HG02973 (cell line): ENCODE results near the gene DNAJA3.
A peak's percentile ranks its signal among the peaks of the same experiment; 100 is the strongest.

Experiments
- ATAC-seq: cut with Tn5 transposase; IDR thresholded peaks from one replicate; pipeline ENCODE4 v1.9.1; 2021; ENCODE audit warnings: moderate library complexity; ENCODE audit not compliant: unreplicated experiment

DNAJA3 gene

DNA sequence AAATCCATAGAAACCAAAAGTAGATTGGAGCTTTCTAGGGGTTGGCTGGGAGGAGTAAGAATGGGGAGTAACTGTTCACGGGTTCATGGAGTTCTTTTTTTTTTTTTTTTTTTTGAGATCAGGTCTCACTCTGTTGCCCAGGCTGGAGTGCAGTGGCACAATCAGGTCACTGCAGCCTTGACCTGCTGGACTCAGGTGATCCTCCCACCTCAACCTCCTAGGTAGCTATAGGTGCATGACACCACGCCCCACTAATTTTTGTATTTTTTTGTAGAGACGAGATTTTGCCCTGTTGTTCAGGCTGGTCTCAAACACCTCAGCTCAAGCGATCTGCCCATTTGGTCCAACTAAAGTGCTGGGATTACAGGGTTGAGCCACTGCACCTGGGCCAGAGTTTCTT is 47.2 kb downstream of the DNAJA3 start:
- no peak for ATAC-seq

DNA sequence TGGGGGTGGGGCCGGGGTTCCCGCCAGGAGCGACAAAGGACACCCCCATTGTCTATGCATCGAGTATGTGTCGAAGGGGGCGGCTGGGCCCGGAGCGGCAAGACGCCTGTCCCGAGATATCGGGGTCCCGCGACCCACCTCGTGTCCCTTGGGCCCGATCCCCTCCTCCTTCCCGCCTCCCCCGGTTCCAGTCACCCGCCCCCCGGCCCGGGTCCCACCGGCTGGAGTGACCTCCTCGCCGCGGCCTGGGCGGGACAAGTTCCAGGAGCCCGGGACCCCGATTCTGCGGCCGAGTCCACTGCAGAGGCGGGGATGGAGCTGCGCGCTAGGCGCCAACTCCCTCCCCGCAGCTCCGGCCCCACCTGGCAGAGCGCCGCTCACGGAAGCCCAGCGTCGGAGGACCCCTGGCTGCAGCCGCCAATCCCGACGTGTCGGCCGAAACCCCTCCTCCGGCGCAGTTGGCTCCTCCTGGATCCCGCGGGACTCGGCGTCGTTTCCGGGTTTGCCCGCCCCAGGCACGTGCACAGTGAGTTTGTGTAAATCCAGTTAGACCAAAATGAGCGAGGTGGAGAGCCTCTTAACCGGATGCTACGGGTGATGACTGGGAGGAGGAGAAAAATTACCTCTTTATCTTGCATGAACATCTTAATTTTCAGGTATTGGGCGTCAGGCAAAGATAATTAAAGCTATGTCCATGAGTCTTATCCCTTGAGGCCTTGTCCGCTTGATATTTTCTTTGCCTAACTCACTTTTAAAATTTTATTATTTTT is 48.7 kb downstream of the DNAJA3 start, which contains the start of gene NMRAL1:
Gene NMRAL1 (minus strand): TSS at position 434 of the 770 bp plus-strand sequence. CDS start 493 bp downstream, outside the sequence.
- ATAC-seq = peak; percentile 39

DNA sequence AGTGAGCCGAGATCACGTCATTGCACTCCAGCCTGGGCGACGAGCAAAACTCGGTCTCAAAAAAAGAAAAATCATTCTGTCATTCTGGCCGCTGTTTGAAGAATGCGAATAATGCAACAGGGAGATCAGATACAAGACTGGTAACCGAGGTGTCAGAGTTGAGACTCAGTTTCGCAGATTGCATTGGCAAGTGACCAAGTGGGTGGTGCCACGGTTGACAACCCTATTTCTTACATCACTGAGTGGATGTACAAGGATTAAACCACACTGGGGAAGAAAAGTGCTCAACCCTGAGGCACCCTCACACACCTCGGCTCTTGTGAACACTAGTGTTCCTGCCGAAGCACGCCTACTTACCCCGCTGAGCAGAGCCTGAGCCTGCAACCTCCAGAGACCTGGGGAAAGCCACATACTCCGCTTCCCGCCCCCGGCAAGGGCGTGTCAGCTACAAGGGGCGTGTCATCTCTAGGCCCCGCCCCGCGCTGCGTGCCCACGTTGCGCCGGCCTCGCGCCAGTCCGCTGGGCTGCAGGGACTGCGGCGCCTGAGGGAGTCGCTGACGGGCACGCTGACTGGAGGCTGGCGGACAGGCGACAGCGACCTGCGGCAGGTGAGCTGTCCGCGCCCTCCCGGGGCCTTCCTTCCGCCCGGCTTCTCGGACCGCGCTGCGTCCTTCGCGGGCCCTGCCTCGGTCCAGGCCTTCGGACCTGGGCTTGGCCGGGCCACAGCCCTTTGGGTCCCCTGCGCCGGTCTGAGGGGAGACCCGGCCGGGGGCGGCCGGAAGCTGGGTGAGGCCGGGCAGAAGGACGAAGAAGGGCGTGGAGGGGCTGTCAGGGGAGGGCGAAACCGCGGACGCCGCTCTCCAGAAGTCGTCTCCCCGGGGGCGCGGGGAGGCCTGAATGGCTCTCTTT is 50.5 kb downstream of the DNAJA3 start, which contains the start of gene HMOX2:
Gene HMOX2 (plus strand): TSS at position 519 of the 909 bp plus-strand sequence. CDS start 29,127 bp downstream, outside the sequence.
- peak; percentile 78 for ATAC-seq

DNA sequence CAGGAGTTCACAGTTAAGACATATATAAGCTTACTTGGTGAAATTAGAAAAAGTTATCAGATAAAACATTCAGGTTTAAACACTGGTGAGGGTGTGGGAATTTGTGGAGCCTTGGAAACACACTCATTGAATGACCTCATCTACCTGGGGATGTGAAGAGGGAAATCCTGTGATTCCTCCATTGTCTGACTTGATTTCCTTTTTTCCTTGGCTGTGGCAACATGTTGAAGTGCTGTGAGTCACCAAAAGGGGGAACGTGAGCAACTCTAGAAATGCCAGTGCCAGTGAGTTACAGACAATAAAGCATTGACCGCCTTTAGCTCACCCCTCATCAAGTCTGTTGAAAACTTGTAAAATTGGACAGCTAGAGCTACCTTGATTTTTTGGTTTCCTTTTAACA is 52.3 kb downstream of the DNAJA3 start:
- ATAC-seq = no peak

DNA sequence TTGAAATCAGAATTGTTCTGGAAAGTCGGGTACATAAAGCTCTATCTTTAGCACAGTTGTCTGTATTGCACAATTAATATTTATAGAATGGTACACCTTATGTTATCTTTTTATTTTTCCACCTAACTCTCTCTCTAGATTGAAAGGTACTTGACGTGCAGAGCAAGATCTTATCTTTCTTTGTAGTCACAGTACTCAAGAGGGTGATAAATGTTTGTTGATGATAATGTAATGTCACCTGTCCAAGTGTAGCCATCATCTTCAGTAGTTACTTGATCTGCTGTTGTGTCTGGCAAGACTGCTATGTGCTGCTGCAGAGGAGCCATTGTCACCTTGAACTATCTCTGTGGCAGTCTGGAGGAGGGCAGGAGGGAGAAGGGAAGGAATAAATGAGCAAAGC is 55.9 kb downstream of the DNAJA3 start:
- no peak for ATAC-seq

DNA sequence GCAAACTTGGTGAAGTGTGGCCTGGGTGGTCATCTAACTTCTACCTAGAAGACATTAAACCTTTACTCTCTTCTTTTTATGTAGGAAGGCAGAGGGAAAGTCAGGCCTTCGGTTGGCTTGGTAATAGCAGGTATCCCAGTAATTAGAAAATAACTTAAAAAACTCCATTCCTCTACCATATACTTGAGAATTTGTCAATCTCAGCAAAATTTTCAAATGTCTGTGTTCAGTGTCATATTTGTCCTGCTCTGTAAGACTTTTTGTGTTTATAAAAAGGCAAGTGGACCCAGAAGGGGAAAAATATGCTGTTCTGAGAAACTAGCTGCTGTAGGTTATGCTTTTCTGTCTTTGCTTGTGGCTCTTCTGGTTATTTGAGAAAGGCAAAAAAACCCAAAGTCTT is 56.3 kb downstream of the DNAJA3 start:
- ATAC-seq = no peak

DNA sequence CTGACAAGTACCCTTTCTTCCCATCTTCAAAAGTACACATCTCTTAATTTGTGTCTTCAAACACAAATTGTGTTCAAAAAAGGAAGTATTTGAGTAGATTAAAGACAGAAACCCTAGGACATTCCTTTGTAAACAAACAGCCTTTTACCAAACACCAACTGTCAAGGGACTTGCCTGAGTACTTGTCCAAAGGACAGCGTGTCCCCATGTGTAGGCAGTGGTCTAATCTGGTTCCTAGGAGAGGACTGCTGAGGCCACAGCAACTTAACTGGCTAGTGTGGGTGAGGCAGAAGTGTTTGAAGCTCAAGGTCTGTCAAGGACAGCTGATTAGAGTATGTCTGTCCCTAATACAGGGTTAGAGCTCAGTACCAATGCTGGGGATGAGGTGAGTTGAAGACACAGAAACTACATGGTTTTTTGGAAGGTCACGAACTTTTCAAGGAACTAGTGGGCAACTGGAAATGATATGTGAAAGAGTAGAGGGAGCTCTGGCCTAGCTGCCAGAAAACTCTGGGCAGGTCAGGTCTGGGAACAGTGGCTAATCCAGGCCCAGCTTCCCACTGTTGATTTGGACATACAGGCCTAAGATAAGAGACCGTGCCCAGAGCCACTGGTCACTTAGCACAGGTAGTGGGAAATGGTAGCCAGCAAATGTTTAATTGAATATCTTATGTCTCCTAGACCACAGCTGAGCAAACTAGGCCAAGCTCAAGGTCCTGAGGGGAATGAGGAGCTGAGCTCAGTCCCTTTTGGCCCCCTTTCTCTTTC is 60.6 kb downstream of the DNAJA3 start:
- ATAC-seq = no peak

DNA sequence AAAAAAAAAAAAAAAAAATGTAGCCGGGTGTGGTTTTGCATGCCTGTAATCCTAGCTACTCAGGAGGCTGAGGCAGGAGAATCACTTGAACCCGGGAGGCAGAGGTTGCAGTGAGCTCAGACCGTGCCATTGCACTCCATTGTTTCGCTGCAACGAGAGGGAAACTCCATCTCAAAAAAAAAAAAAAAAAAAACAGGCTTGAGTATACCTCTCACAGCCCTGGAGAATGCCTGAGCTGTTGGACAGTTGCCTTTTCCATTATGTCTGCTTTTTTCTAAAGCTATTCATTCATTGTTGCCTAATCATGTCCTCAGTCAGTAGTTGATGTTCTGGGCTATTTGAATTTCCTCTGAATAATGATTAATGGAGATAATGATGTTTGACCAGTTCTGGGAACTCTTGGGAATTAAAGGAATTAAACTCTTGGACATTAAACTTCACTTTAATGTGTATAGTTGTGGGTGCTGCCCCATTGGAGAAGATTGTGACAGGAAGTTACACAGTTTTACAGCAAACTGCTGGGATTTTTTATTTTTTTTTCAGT is 62.4 kb downstream of the DNAJA3 start:
- ATAC-seq = no peak

DNA sequence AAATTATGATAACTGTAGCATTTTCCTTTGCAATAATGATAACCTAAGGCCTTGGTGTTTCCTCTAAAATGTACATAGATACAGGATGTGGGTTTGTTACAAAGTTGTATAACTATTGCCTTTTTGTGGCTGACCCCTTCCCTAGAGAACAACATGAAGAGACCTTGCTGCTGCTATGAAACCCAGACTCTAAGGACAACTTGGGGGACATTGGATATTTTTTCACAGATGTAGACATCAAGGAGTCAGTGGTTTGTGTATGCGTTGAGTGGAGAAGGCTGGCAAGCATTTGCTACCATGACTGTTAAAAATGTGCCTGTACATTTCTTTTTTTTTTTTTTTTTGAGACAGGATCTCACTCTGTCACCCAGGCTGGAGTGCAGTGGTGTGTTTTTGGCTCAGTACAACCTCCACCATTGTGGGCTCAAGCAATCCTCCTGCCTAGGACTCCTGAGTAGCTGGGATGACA is 62.9 kb downstream of the DNAJA3 start:
- no peak for ATAC-seq

DNA sequence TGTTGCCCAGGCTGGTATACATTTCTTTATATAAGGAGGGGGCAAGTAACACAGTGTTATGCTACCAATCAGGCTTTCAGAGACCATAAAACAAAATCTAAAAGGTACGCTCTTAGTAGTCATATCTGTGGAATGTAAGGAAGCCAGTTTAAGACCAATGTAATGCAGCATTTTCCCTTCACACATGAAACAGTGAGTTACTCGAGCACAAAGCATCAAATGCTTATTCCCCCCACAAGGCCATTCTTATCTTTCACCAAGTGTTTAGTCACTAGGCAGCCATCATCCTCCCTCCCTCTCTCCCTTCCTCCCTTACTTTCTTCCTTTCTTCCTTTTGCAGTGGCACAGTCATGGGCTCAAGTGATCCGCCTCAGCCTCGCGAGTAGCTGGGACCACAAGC is 63.4 kb downstream of the DNAJA3 start:
- no peak for ATAC-seq

DNA sequence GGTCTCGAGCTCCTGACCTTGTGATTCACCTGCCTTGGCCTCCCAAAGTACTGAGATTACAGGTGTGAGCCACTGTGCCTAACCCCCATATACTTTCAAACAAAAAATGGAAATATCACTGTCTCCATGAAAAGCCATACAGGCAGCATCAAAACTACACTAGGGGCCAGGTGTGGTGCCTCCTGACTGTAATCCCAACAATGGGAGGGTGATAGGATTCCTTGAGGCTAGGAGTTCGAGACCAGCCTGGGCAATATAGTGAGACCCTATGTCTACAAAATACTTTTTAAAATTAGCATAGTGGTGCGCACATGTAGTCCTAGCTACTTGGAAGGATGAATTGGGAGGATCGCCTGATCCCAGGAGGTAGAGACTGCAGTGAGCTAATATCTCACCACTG is 66.2 kb downstream of the DNAJA3 start:
- ATAC-seq = no peak

DNA sequence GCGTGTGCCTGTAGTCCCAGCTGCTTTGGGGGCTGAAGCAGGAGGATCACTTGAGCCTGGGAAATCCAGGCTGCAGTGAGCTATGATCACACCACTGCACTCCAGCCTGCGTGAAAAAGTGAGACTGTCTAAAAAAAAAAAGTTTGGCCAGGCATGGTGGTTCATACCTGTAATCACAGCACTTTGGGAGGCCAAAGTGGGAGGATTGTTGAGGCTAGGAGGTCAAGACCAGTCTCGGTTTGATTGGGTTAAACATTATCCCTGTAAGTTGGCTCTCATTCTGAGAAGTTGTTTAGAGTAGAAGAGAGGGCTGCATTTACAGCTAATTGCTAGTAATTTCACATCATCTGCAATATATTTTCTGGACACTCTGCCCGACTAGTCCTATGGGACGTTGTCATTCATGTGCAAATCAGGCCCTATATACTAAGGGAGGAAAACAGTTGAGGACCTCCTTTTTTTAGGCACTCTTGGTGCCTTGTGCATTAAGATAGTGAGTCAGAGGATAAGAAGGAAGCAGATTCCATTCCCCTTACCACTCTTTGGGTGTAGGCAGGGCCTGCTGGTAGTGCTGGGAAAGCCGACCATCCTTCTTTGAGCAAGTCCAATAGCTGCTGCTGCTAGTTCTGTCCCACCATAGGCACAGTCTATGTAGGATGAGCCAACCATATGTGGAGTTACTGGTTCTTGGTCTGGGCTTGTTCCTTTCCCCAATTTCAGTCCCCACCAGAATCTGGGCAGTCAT is 69.2 kb downstream of the DNAJA3 start:
- no peak for ATAC-seq

DNA sequence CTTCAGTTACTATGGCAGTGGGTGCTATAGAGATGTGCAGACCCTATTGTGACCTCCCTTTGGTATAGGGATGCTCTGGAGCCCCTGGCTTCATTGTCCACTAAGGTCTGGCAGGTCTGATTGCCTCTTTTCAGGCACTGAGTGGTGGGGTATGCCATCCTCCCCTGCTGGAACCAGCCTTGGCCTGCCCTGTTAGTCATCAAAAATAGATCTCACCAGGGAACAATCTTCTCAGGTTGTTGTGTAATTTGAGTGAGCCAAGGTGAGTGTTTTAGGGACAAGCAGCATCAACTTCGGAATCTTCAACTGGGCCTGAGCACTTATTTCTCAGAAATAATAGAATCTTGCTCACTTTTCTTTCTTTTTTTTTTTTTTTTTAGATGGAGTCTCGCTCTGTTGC is 70.1 kb downstream of the DNAJA3 start:
- ATAC-seq = no peak

DNA sequence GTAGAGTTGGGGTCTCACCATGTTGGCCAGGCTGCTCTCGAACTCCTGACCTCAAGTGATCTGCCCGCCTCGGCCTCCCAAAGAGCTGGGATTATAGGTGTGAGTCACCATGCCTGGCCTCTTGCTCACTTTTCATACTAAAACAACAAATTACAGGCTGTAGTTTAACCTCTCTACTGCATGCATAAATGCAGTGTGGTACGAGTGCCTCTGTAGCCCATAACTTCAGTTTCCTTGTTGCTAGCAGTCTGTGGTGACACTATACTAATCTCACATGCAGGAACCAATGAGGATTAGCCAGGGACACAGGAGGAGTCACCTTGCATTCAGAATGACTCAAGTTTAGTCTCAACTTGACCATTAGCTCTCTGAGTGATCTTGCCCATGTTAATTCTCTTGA is 70.6 kb downstream of the DNAJA3 start:
- ATAC-seq = no peak

DNA sequence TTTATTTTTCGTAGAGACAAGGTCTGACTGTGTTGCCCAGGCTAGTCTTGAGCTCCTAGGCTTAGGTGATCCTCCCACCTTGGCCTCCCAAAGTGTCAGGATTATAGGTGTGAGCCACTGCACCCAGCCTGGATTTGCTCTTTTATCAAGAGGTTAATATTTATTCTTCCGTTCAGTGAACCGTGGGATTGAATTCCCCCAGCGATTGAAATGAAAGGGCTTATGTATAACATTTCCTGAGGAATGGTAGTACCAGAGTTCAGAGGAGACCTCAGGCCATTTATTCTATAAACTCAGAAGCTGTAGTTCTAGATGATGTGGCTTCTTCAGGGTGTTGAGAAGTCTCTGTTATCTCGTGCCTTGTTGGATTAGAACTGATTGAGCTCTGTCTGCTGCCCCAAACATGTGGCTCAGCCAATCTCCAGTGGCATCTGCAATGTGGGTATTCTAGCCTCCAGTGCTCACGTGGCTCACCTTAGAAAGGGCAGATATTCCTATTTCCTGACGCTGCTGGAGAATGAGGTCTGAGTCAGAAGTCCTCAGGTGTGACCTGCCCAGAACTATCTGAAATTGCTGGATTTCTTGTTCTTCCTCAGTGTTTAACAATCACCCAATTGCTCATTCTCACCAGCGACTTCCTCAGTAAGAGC is 73.0 kb downstream of the DNAJA3 start:
- no peak for ATAC-seq

DNA sequence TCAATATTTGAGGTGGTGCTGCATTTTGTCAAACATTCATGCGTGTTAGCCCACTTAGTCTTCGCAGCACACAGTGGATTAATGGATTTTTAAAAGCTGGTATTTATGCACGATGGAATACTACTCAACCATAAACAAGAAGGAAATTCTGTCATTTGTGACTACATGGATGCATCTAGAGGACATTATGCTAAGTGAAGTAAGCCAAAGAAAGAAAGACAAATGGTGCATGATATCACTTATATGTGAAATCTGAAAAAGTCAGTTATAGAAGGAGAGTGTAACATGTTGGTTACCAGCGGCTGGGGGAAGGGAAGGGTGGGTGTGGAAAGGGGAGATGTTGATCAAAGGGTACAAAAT is 73.5 kb downstream of the DNAJA3 start:
- no peak for ATAC-seq

DNA sequence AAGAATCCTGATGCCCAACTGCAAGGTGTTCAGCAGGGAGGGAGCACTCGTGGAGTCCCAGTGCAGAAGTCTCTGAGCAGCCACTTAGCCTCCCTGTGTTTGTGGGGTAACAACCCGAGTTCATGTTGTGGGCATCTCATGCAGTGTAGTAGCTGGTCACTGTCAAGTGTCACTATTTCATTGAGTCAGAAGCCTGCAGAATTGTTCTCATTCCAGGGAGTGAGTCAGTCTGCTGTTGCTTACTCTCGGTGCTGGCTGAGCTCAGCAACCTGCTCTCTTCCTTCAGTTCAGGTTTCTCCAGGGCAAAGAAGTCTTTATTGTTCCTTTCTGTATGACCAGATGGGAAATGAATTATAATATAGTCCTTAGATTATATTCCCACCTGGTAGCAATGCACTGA is 74.6 kb downstream of the DNAJA3 start:
- ATAC-seq = no peak

DNA sequence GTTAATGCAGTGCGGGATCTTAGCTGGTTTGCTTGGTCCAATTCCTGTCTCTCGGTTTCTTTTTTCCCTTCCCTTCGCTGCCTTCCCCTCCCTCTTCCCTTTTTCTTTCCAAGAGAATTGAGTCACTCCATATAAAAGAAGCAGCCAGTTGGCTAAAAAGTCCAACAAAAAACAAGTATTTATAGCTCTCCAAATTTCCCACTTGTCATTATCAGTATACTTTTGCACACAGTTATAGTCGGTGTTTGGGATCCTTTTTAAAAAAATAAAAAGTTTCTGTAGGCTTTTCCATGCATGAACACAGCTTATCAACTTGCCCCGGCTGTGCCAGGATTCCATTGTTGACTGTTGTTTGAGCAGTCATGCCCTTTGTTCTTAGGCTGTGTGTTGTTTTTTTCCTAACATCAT is 75.4 kb downstream of the DNAJA3 start:
- ATAC-seq = no peak

DNA sequence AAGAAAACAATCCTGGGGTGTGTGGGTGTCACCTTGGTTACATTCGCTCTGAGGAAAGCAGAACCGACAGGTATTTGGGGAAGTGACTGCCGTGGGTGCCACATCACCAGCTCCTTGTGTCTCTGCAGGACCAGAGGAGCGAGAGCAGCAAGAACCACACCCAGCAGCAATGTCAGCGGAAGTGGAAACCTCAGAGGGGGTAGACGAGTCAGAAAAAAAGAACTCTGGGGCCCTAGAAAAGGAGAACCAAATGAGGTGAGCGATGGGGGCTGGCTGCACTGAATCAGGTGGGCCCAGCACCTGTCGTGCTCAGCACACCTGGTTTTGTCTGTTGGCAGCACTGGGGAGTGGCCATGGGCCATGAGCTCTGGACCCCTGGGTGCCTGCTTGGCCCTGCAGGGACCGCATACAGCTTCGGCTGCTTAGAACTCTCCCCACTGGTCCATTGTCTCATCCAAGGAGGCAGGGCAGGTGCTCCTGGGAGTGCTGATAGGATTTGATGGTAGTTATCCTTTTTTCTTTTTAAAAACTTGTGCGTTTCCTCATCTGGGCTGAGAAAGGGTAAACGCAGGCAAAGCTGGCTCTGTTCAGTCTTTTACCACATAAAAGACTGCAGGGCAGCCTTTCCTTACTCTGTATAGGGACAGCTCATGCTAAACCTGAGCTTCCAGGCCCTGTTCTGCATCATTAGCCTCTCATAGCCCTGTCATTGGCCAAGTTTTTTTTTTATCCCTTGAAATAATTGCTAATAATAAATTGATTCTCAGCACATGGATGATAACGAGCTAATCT is 79.9 kb downstream of the DNAJA3 start:
- peak; percentile 70 for ATAC-seq
